Tibial nerve (tissue), 4 donors: ENCODE results near the gene ATF7.

Source experiments
- CTCF ChIP-seq, 5 experiments: fragments of 200-600 bp in 3 of 5; fragments of 450-650 bp in 2 of 5; sonication (generic) in 3 of 5; IDR thresholded peaks; one replicate each; pipeline ENCODE4 v1.5.1; 2016 to 2019; ENCODE audit warnings: antibody characterized with exemption in 5 of 5, mild to moderate bottlenecking in 3 of 5, moderate library complexity in 2 of 5
- EP300 ChIP-seq, 2 donors: sonication (generic); formaldehyde crosslinking; IDR thresholded peaks; one replicate each; pipeline ENCODE4 v1.6.1; 2017; ENCODE audit warnings: antibody characterized with exemption in 2 of 2, mild to moderate bottlenecking in 1 of 2

- no peak for TF ChIP-seq CTCF (IDR thresholded peaks at IDR 0.05)
- no peak for TF ChIP-seq EP300 (IDR thresholded peaks at IDR 0.05)
Measured at GRCh38 chr12:53567961-53568808, 58.0 kb downstream of the ATF7 start.
